ENCODE measurements around the gene NAB2.
A peak's percentile ranks its signal among the peaks of the same experiment; 100 is the strongest.

Gene NAB2

GRCh38 chr12:57088354-57089270 is at the start of gene NAB2:
Gene NAB2 (plus strand): TSS chr12:57089114. CDS start chr12:57089272, 158 bp downstream.
- peak within 1 kb of the TSS; percentile 99 for H3K27ac ChIP-seq (ENCODE audit: low read depth, low read length)
- H3K4me3 ChIP-seq (ENCODE audit: low read depth, low read length): peak within 1 kb of the TSS; percentile 89
- no peaks in the 10 kb centered on the region for H3K9me3 ChIP-seq (ENCODE audit: control insufficient read depth, insufficient read depth, low read length)
- peaks cover 13% of the 10 kb centered on the region for H3K4me1 ChIP-seq (ENCODE audit: control insufficient read depth, insufficient read depth, low read length)
- peaks cover 14% of the 10 kb centered on the region for H3K36me3 ChIP-seq (ENCODE audit: control insufficient read depth, insufficient read depth, low read length)
- H3K9ac ChIP-seq (ENCODE audit: low read depth, low read length): peak within 1 kb of the TSS; percentile 36
- H3K27me3 ChIP-seq (ENCODE audit: control insufficient read depth, insufficient read depth, low read length): no peaks in the 10 kb centered on the region

GRCh38 chr12:57040211-57040610 is 48.7 kb upstream of the NAB2 start:
- H3K4me3 ChIP-seq (ENCODE audit: low read depth, low read length): no peak overlapping the region
- H3K27me3 ChIP-seq (ENCODE audit: control insufficient read depth, insufficient read depth, low read length): no peaks in the 10 kb centered on the region
- no peak overlapping the region for H3K27ac ChIP-seq (ENCODE audit: low read depth, low read length)
- H3K9me3 ChIP-seq (ENCODE audit: control insufficient read depth, insufficient read depth, low read length): no peaks in the 10 kb centered on the region
- no peak overlapping the region for H3K9ac ChIP-seq (ENCODE audit: low read depth, low read length)
- no peaks in the 10 kb centered on the region for H3K36me3 ChIP-seq (ENCODE audit: control insufficient read depth, insufficient read depth, low read length)
- no peaks in the 10 kb centered on the region for H3K4me1 ChIP-seq (ENCODE audit: control insufficient read depth, insufficient read depth, low read length)

- Histone ChIP-seq H3K9me3 (ENCODE audit: control insufficient read depth, insufficient read depth, low read length) (no peaks in the 10 kb centered on the region), H3K27ac (ENCODE audit: low read depth, low read length) (no peak overlapping the region), H3K4me3 (ENCODE audit: low read depth, low read length) (no peak overlapping the region), H3K9ac (ENCODE audit: low read depth, low read length) (no peak overlapping the region), H3K4me1 (ENCODE audit: control insufficient read depth, insufficient read depth, low read length) (no peaks in the 10 kb centered on the region), H3K36me3 (ENCODE audit: control insufficient read depth, insufficient read depth, low read length) (no peaks in the 10 kb centered on the region), H3K27me3 (ENCODE audit: control insufficient read depth, insufficient read depth, low read length) (no peaks in the 10 kb centered on the region)
Observed at GRCh38 chr12:57040750-57041149, 48.2 kb upstream of the NAB2 start.

GRCh38 chr12:57042695-57043094 is 46.2 kb upstream of the NAB2 start:
- Histone ChIP-seq H3K27ac (ENCODE audit: low read depth, low read length) (no peak overlapping the region), H3K9me3 (ENCODE audit: control insufficient read depth, insufficient read depth, low read length) (no peaks in the 10 kb centered on the region), H3K4me1 (ENCODE audit: control insufficient read depth, insufficient read depth, low read length) (no peaks in the 10 kb centered on the region), H3K4me3 (ENCODE audit: low read depth, low read length) (no peak overlapping the region), H3K27me3 (ENCODE audit: control insufficient read depth, insufficient read depth, low read length) (no peaks in the 10 kb centered on the region), H3K36me3 (ENCODE audit: control insufficient read depth, insufficient read depth, low read length) (no peaks in the 10 kb centered on the region), H3K9ac (ENCODE audit: low read depth, low read length) (no peak overlapping the region)

- Histone ChIP-seq H3K9me3 (ENCODE audit: control insufficient read depth, insufficient read depth, low read length) (no peaks in the 10 kb centered on the region), H3K27me3 (ENCODE audit: control insufficient read depth, insufficient read depth, low read length) (no peaks in the 10 kb centered on the region), H3K36me3 (ENCODE audit: control insufficient read depth, insufficient read depth, low read length) (no peaks in the 10 kb centered on the region), H3K9ac (ENCODE audit: low read depth, low read length) (no peak overlapping the region), H3K27ac (ENCODE audit: low read depth, low read length) (no peak overlapping the region), H3K4me1 (ENCODE audit: control insufficient read depth, insufficient read depth, low read length) (no peaks in the 10 kb centered on the region), H3K4me3 (ENCODE audit: low read depth, low read length) (no peak overlapping the region)
Observed at GRCh38 chr12:57044468-57044867, 44.4 kb upstream of the NAB2 start.

GRCh38 chr12:57044889-57045288 is 44.0 kb upstream of the NAB2 start:
- Histone ChIP-seq H3K4me1 (ENCODE audit: control insufficient read depth, insufficient read depth, low read length) (no peaks in the 10 kb centered on the region), H3K9me3 (ENCODE audit: control insufficient read depth, insufficient read depth, low read length) (no peaks in the 10 kb centered on the region), H3K4me3 (ENCODE audit: low read depth, low read length) (no peak overlapping the region), H3K27ac (ENCODE audit: low read depth, low read length) (no peak overlapping the region), H3K27me3 (ENCODE audit: control insufficient read depth, insufficient read depth, low read length) (no peaks in the 10 kb centered on the region), H3K9ac (ENCODE audit: low read depth, low read length) (no peak overlapping the region), H3K36me3 (ENCODE audit: control insufficient read depth, insufficient read depth, low read length) (no peaks in the 10 kb centered on the region)

GRCh38 chr12:57046086-57046791 is 42.7 kb upstream of the NAB2 start:
- no peaks in the 10 kb centered on the region for H3K9me3 ChIP-seq (ENCODE audit: control insufficient read depth, insufficient read depth, low read length)
- no peaks in the 10 kb centered on the region for H3K4me1 ChIP-seq (ENCODE audit: control insufficient read depth, insufficient read depth, low read length)
- no peaks in the 10 kb centered on the region for H3K36me3 ChIP-seq (ENCODE audit: control insufficient read depth, insufficient read depth, low read length)
- no peak overlapping the region for H3K4me3 ChIP-seq (ENCODE audit: low read depth, low read length)
- H3K27me3 ChIP-seq (ENCODE audit: control insufficient read depth, insufficient read depth, low read length): no peaks in the 10 kb centered on the region
- no peak overlapping the region for H3K9ac ChIP-seq (ENCODE audit: low read depth, low read length)
- H3K27ac ChIP-seq (ENCODE audit: low read depth, low read length): no peak overlapping the region

- Histone ChIP-seq H3K9me3 (ENCODE audit: control insufficient read depth, insufficient read depth, low read length) (no peaks in the 10 kb centered on the region), H3K36me3 (ENCODE audit: control insufficient read depth, insufficient read depth, low read length) (no peaks in the 10 kb centered on the region), H3K4me3 (ENCODE audit: low read depth, low read length) (no peak overlapping the region), H3K9ac (ENCODE audit: low read depth, low read length) (no peak overlapping the region), H3K27ac (ENCODE audit: low read depth, low read length) (no peak overlapping the region), H3K4me1 (ENCODE audit: control insufficient read depth, insufficient read depth, low read length) (no peaks in the 10 kb centered on the region), H3K27me3 (ENCODE audit: control insufficient read depth, insufficient read depth, low read length) (no peaks in the 10 kb centered on the region)
Observed at GRCh38 chr12:57046947-57047890, 41.7 kb upstream of the NAB2 start.

- Histone ChIP-seq H3K9me3 (ENCODE audit: control insufficient read depth, insufficient read depth, low read length) (no peaks in the 10 kb centered on the region), H3K4me3 (ENCODE audit: low read depth, low read length) (no peak overlapping the region), H3K36me3 (ENCODE audit: control insufficient read depth, insufficient read depth, low read length) (no peaks in the 10 kb centered on the region), H3K4me1 (ENCODE audit: control insufficient read depth, insufficient read depth, low read length) (no peaks in the 10 kb centered on the region), H3K9ac (ENCODE audit: low read depth, low read length) (no peak overlapping the region), H3K27ac (ENCODE audit: low read depth, low read length) (no peak overlapping the region), H3K27me3 (ENCODE audit: control insufficient read depth, insufficient read depth, low read length) (no peaks in the 10 kb centered on the region)
Observed at GRCh38 chr12:57047981-57048380, 40.9 kb upstream of the NAB2 start.

- no peaks in the 10 kb centered on the region for H3K9me3 ChIP-seq (ENCODE audit: control insufficient read depth, insufficient read depth, low read length)
- no peak overlapping the region for H3K9ac ChIP-seq (ENCODE audit: low read depth, low read length)
- H3K27ac ChIP-seq (ENCODE audit: low read depth, low read length): no peak overlapping the region
- H3K36me3 ChIP-seq (ENCODE audit: control insufficient read depth, insufficient read depth, low read length): no peaks in the 10 kb centered on the region
- no peaks in the 10 kb centered on the region for H3K4me1 ChIP-seq (ENCODE audit: control insufficient read depth, insufficient read depth, low read length)
- no peaks in the 10 kb centered on the region for H3K27me3 ChIP-seq (ENCODE audit: control insufficient read depth, insufficient read depth, low read length)
- H3K4me3 ChIP-seq (ENCODE audit: low read depth, low read length): no peak overlapping the region
Observed at GRCh38 chr12:57048423-57049118, 40.3 kb upstream of the NAB2 start.
